GDM1 (cell line): ENCODE measurements around the gene EFCAB8.
"Not testable (repeated sequence)": the region's sequence is repeated elsewhere in the genome, so short reads cannot be mapped to it uniquely, and the experiment has no call there.

Source experiments
- DNase-seq: peaks from one replicate; lab custom pipeline; 2025; lab: John Stamatoyannopoulos, UW

EFCAB8 gene

GRCh38 chr20:32973077-32973717, 114.5 kb downstream of the EFCAB8 start:
- no peak for DNase-seq

GRCh38 chr20:32974204-32975064, 115.7 kb downstream of the EFCAB8 start:
- not testable (repeated sequence) for DNase-seq

- DNase-seq = not testable (repeated sequence)
Observed at GRCh38 chr20:32975121-32975520, 116.4 kb downstream of the EFCAB8 start.

GRCh38 chr20:32975698-32976674, 117.3 kb downstream of the EFCAB8 start:
- DNase-seq = no peak

- DNase-seq = no peak
Observed at GRCh38 chr20:32976746-32977145, 118.0 kb downstream of the EFCAB8 start.

- DNase-seq = no peak
Observed at GRCh38 chr20:32977281-32978008, 118.7 kb downstream of the EFCAB8 start.

GRCh38 chr20:32978009-32978335, 119.2 kb downstream of the EFCAB8 start:
- DNase-seq = no peak

GRCh38 chr20:32979201-32979998, 120.7 kb downstream of the EFCAB8 start:
- DNase-seq = no peak

GRCh38 chr20:32980131-32980941, 121.6 kb downstream of the EFCAB8 start:
- no peak for DNase-seq

- no peak for DNase-seq
Observed at GRCh38 chr20:32980990-32981389, 122.3 kb downstream of the EFCAB8 start.

GRCh38 chr20:32982617-32983458, 124.1 kb downstream of the EFCAB8 start:
- DNase-seq = no peak

GRCh38 chr20:32983459-32984112, 124.9 kb downstream of the EFCAB8 start:
- no peak for DNase-seq

- DNase-seq = no peak
Observed at GRCh38 chr20:32984196-32984595, 125.5 kb downstream of the EFCAB8 start.

GRCh38 chr20:32984631-32985354, 126.1 kb downstream of the EFCAB8 start:
- no peak for DNase-seq

- DNase-seq = no peak
Observed at GRCh38 chr20:32985596-32985995, 126.9 kb downstream of the EFCAB8 start.

- no peak for DNase-seq
Observed at GRCh38 chr20:32986331-32986966, 127.7 kb downstream of the EFCAB8 start.
